Hepatocyte (in vitro differentiated cells): Measurements from ENCODE around the gene PPP1R3C.

Experiments used
- EZH2 ChIP-seq: fragments of 200-600 bp; sonication (generic); IDR thresholded peaks from 2 replicates; pipeline ENCODE4 v1.6.1; 2016; ENCODE audit warnings: antibody characterized with exemption, mild to moderate bottlenecking, borderline replicate concordance
- EZH2phosphoT487 ChIP-seq: fragments of 200-600 bp; sonication (generic); IDR thresholded peaks from one replicate; pipeline ENCODE4 v1.6.1; 2018; ENCODE audit warnings: antibody characterized with exemption, mild to moderate bottlenecking, low read depth, moderate library complexity; ENCODE audit not compliant: unreplicated experiment, severe bottlenecking
- TF ChIP-seq, protein P1 (sequence below): fragments of 200-600 bp; sonication (generic); IDR thresholded peaks from 2 replicates; pipeline ENCODE4 v1.5.1; 2016; ENCODE audit warnings: antibody characterized with exemption, mild to moderate bottlenecking; ENCODE audit not compliant: poor library complexity

DNA sequence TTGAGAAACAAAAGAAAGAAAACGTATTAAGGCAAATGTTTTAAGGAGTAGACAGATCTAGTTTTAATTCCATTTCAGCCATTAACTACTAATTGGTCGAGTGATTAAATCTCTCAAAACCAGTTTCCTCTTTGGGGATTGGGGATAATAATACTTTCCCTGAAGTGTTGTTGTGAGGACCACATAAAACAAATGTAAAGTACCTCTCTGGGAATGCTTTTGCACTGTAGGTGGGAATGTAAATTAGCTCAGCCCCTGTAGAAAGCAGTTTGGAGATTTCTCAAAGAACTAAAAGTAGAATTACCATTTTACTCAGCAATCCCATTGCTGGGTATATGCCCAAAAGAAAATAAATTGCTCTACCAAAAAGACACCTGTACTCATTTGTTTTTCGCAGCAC, 36.0 kb upstream of the PPP1R3C start:
- TF ChIP-seq, protein P1, sequence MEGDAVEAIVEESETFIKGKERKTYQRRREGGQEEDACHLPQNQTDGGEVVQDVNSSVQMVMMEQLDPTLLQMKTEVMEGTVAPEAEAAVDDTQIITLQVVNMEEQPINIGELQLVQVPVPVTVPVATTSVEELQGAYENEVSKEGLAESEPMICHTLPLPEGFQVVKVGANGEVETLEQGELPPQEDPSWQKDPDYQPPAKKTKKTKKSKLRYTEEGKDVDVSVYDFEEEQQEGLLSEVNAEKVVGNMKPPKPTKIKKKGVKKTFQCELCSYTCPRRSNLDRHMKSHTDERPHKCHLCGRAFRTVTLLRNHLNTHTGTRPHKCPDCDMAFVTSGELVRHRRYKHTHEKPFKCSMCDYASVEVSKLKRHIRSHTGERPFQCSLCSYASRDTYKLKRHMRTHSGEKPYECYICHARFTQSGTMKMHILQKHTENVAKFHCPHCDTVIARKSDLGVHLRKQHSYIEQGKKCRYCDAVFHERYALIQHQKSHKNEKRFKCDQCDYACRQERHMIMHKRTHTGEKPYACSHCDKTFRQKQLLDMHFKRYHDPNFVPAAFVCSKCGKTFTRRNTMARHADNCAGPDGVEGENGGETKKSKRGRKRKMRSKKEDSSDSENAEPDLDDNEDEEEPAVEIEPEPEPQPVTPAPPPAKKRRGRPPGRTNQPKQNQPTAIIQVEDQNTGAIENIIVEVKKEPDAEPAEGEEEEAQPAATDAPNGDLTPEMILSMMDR = no peak
- TF ChIP-seq EZH2phosphoT487 = no peak
- no peak for TF ChIP-seq EZH2
